Liver (tissue), 9 donors: ENCODE data around the gene GRIN3B. TPM values are rescaled to one million over a fixed set of nuclear protein-coding genes. Genes with fewer than 3 reads are reported as not detected.

Experiments
- DNase-seq: peaks from one replicate; pipeline ENCODE4 v3.0.0-alpha.2; 2017; ENCODE audit warnings: low spot score
- H3K27ac ChIP-seq, 2 donors: one replicate each; pipeline ENCODE4 v1.7.0; 2013; ENCODE audit warnings: inconsistent platforms in 2 of 2, low read length in 2 of 2, control low read depth in 1 of 2, low read depth in 1 of 2, mild to moderate bottlenecking in 1 of 2
- H3K27me3 ChIP-seq, 4 donors: one replicate each; pipeline versions ENCODE4 v1.6.1 to v1.7.0; 2013; ENCODE audit warnings: low read length in 3 of 4, inconsistent platforms in 1 of 4, mild to moderate bottlenecking in 1 of 4, moderate library complexity in 1 of 4; ENCODE audit not compliant: control insufficient read depth in 4 of 4, insufficient read depth in 4 of 4
- H3K36me3 ChIP-seq, 4 donors: one replicate each; pipeline versions ENCODE4 v1.6.1 to v1.7.0; 2013; ENCODE audit warnings: low read length in 3 of 4, mild to moderate bottlenecking in 3 of 4, low read depth in 1 of 4, moderate library complexity in 1 of 4; ENCODE audit not compliant: control insufficient read depth in 4 of 4, insufficient read depth in 3 of 4
- H3K4me1 ChIP-seq, 4 donors: one replicate each; pipeline versions ENCODE4 v1.6.1 to v1.7.0; 2013; ENCODE audit warnings: low read length in 3 of 4, mild to moderate bottlenecking in 3 of 4, moderate library complexity in 1 of 4; ENCODE audit not compliant: control insufficient read depth in 4 of 4, insufficient read depth in 4 of 4
- H3K4me3 ChIP-seq, 3 donors: one replicate each; pipeline versions ENCODE4 v1.6.1 to v1.7.0; 2013; ENCODE audit warnings: low read length in 3 of 3, control low read depth in 1 of 3, low read depth in 1 of 3, mild to moderate bottlenecking in 1 of 3
- H3K9ac ChIP-seq, 2 donors: one replicate each; pipeline ENCODE4 v1.7.0; 2013; ENCODE audit warnings: low read length in 2 of 2, mild to moderate bottlenecking in 2 of 2, moderate library complexity in 2 of 2, control low read depth in 1 of 2, low read depth in 1 of 2
- H3K9me3 ChIP-seq, 4 donors: one replicate each; pipeline versions ENCODE4 v1.6.1 to v1.7.0; 2013; ENCODE audit warnings: low read length in 3 of 4; ENCODE audit not compliant: control insufficient read depth in 4 of 4
- ATF3 ChIP-seq: IDR thresholded peaks from 2 replicates; pipeline ENCODE4 v1.6.1; 2016; ENCODE audit warnings: antibody characterized with exemption
- CTCF ChIP-seq: fragments of 150-350 bp; IDR thresholded peaks from 2 replicates; pipeline ENCODE4 v1.5.1; 2017; ENCODE audit warnings: improper control_type of control experiment, low read depth, low read length; ENCODE audit not compliant: missing input control
- EGR1 ChIP-seq, 2 donors: IDR thresholded peaks; 2 replicates each; pipeline ENCODE4 v1.6.1; 2016 to 2018; ENCODE audit warnings: antibody characterized with exemption in 2 of 2, low read depth in 2 of 2
- FOXA1 ChIP-seq: IDR thresholded peaks from 2 replicates; pipeline ENCODE4 v1.6.1; 2016; ENCODE audit warnings: antibody characterized with exemption
- FOXA2 ChIP-seq: IDR thresholded peaks from 2 replicates; pipeline ENCODE4 v1.6.1; 2016; ENCODE audit warnings: antibody characterized with exemption
- GABPA ChIP-seq, 2 donors: IDR thresholded peaks in 1 of 2; conservative IDR thresholded peaks in 1 of 2; 2 replicates each; pipeline ENCODE4 v1.6.1; 2016; ENCODE audit warnings: antibody characterized with exemption in 2 of 2, mild to moderate bottlenecking in 1 of 2, moderate library complexity in 1 of 2
- HNF4A ChIP-seq, 2 donors: conservative IDR thresholded peaks; 2 replicates each; pipeline ENCODE4 v1.6.1; 2016; ENCODE audit warnings: antibody characterized with exemption in 2 of 2, mild to moderate bottlenecking in 2 of 2
- HNF4G ChIP-seq: IDR thresholded peaks from 2 replicates; pipeline ENCODE4 v1.6.1; 2016; ENCODE audit warnings: antibody characterized with exemption
- JUND ChIP-seq, 2 donors: IDR thresholded peaks; 2 replicates each; pipeline ENCODE4 v1.6.1; 2016; ENCODE audit warnings: antibody characterized with exemption in 2 of 2
- MAX ChIP-seq: IDR thresholded peaks from 2 replicates; pipeline ENCODE4 v1.6.1; 2016; ENCODE audit warnings: antibody characterized with exemption
- NR2F2 ChIP-seq: IDR thresholded peaks from 2 replicates; pipeline ENCODE4 v1.6.1; 2016; ENCODE audit warnings: antibody characterized with exemption
- RAD21 ChIP-seq, 2 donors: IDR thresholded peaks; 2 replicates each; pipeline ENCODE4 v1.6.1; 2016; ENCODE audit warnings: antibody characterized with exemption in 2 of 2, mild to moderate bottlenecking in 2 of 2
- REST ChIP-seq: IDR thresholded peaks from 2 replicates; pipeline ENCODE4 v1.6.1; 2016; ENCODE audit warnings: antibody characterized with exemption, mild to moderate bottlenecking
- RXRA ChIP-seq, 2 donors: IDR thresholded peaks; 2 replicates each; pipeline ENCODE4 v1.6.1; 2017 to 2018; ENCODE audit warnings: antibody characterized with exemption in 2 of 2, mild to moderate bottlenecking in 1 of 2
- SP1 ChIP-seq: IDR thresholded peaks from 2 replicates; pipeline ENCODE4 v1.6.1; 2018; ENCODE audit warnings: antibody characterized with exemption, mild to moderate bottlenecking
- TAF1 ChIP-seq: conservative IDR thresholded peaks from 2 replicates; pipeline ENCODE4 v1.6.1; 2016; ENCODE audit warnings: antibody characterized with exemption, mild to moderate bottlenecking
- YY1 ChIP-seq: IDR thresholded peaks from 2 replicates; pipeline ENCODE4 v1.6.1; 2016; ENCODE audit warnings: antibody characterized with exemption, mild to moderate bottlenecking
- ZBTB33 ChIP-seq: IDR thresholded peaks from 2 replicates; pipeline ENCODE4 v1.6.1; 2016; ENCODE audit warnings: antibody characterized with exemption
- WGBS: extraction: QIAGEN DNeasy Blood & Tissue Kit; methylation state at CpG from one replicate; pipeline ENCODE4 v1.1.7; 2013; 5-methylcytosine and 5-hydroxymethylcytosine counted together
- polyA plus RNA-seq, 2 donors: library from polyadenylated mRNA; stranded (reverse) in 1 of 2; unstranded in 1 of 2; fragments of 200-250 nt in 1 of 2; fragments of >200 nt in 1 of 2; fragmentation: Nextera tagmentation in 1 of 2; extraction: Ambion mirVana in 1 of 2; gene quantifications; one replicate each; pipeline versions ENCODE4 v1.2.1 to v1.2.3, GENCODE V29; 2013 to 2015
- total RNA-seq, 2 donors: library from RNA; depleted of rRNA; stranded (reverse); fragments of >200 nt; gene quantifications; one replicate each; pipeline ENCODE4 v1.2.3, GENCODE V29; 2014
- donor health status: healthy.
- donor health status: healthy.
- donor health status: healthy.
- donor health status: healthy.
- donor health status: healthy.

The GRIN3B gene
- total and polyA plus RNA-seq, 4 donors = 0.05 TPM; not detected in 3

GRCh38 chr19:974564-975257, 25.5 kb upstream of the GRIN3B start (continued):
- no peak for TF ChIP-seq ATF3

- H3K9ac ChIP-seq = no peak overlapping the region
- peaks cover 0 to 2% (median 1%) of the 10 kb centered on the region in 4 donors for H3K36me3 ChIP-seq
- peaks cover 6 to 11% (median 9%) of the 10 kb centered on the region in 4 donors for H3K4me1 ChIP-seq
- no peaks in the 10 kb centered on the region for H3K9me3 ChIP-seq
- H3K27me3 ChIP-seq = no peaks in the 10 kb centered on the region
- no peak overlapping the region for H3K4me3 ChIP-seq
- H3K27ac ChIP-seq = no peak overlapping the region
- WGBS = 87% methylated on average over 10 of the region's 10 CpGs
- no peak for DNase-seq
- TF ChIP-seq HNF4G = no peak
Observed at GRCh38 chr19:976476-976875, 23.7 kb upstream of the GRIN3B start.

GRCh38 chr19:977058-977464, 23.2 kb upstream of the GRIN3B start:
- TF ChIP-seq RXRA (IDR thresholded peaks at IDR 0.05) (no peak), FOXA1 (no peak), HNF4A (conservative IDR thresholded peaks at IDR 0.05) (no peak), HNF4G (no peak), TAF1 (no peak), ATF3 (no peak), NR2F2 (no peak), CTCF (no peak), SP1 (no peak), REST (no peak), EGR1 (IDR thresholded peaks at IDR 0.05; ENCODE audit: low read depth in 2 of 2) (no peak), GABPA (IDR thresholded peaks at IDR 0.05 in 1 of 2, conservative IDR thresholded peaks at IDR 0.05 in 1 of 2) (no peak), RAD21 (IDR thresholded peaks at IDR 0.05) (no peak), JUND (IDR thresholded peaks at IDR 0.05) (no peak), FOXA2 (no peak), YY1 (no peak), MAX (no peak), ZBTB33 (no peak)
- no peak overlapping the region for H3K4me3 ChIP-seq
- H3K9me3 ChIP-seq = no peaks in the 10 kb centered on the region
- DNase-seq = no peak
- peaks cover 6 to 11% (median 9%) of the 10 kb centered on the region in 4 donors for H3K4me1 ChIP-seq
- H3K9ac ChIP-seq = no peak overlapping the region
- H3K36me3 ChIP-seq = peaks cover 0 to 2% (median 0%) of the 10 kb centered on the region in 4 donors
- WGBS = 86% methylated on average over 24 of the region's 24 CpGs
- H3K27me3 ChIP-seq = no peaks in the 10 kb centered on the region
- no peak overlapping the region for H3K27ac ChIP-seq
